ENCODE data around the gene M1AP.
A peak's percentile ranks its signal among the peaks of the same experiment; 100 is the strongest.

The M1AP gene

GRCh38 chr2:74676331-74676730 is 28.2 kb upstream of the M1AP start:
- no peak overlapping the region for H3K4me3 ChIP-seq (ENCODE audit: control insufficient read depth, low read depth, low read length)
- TF ChIP-seq CTCF (conservative IDR thresholded peaks at IDR 0.05; ENCODE audit: control insufficient read depth, insufficient read depth, low read depth, low read length), result no peak
- no peak for DNase-seq (ENCODE audit: low read depth)

DNA sequence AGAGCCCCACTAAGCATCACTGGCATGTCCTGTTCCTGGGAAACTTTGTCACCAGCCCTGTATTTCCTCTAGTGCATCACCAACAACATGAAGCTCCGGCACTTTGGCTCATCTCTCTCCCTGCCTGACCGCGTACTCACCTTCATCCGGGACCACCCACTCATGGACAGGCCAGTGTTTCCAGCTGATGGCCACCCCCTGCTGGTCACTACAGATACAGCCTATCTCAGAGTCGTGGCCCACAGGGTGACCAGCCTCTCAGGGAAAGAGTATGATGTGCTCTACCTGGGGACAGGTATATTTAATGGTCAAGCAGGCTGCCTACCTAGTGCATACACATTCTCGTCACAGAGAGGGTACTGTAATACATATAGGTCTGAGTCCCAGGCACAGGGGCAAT is 27.0 kb upstream of the M1AP start:
- no peak overlapping the region for H3K4me3 ChIP-seq (ENCODE audit: control insufficient read depth, low read depth, low read length)
- DNase-seq (ENCODE audit: low read depth), result no peak
- peak; percentile 11 for TF ChIP-seq CTCF (conservative IDR thresholded peaks at IDR 0.05; ENCODE audit: control insufficient read depth, insufficient read depth, low read depth, low read length)

DNA sequence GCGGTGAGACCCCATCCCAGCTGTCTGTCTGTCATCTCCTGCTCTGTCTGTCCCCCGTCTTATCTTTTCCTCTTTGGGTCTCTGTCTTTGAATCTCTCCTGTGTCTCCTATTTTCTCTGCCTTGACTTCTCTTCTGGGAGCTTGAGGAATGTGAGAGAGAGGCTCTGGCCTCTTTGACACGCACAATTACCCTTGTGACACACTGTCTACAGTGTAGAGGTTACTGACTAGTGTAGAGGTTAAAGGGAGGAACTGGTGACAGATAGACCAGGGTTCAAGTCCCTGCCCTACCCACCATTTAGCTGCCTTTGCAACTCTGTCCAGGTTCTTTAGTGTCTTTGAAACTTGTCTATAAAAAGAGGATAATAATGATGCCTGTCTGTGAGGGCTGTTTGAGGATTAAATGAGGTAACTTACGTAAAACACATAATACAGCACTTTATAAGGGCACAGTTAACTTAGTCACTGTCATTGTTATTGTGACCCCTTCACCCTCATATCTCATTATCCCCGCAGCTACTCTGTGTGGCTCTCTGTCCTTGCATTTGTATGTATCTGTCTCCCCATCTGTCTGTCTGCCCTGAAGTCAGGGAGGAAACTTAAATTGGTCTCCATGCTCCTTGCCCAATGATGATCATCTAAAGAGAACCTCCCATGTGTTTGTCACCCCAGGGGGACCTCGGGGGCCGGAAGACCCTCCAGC is 25.8 kb upstream of the M1AP start:
- no peak for DNase-seq (ENCODE audit: low read depth)
- TF ChIP-seq CTCF (conservative IDR thresholded peaks at IDR 0.05; ENCODE audit: control insufficient read depth, insufficient read depth, low read depth, low read length), result no peak
- H3K4me3 ChIP-seq (ENCODE audit: control insufficient read depth, low read depth, low read length), result no peak overlapping the region

GRCh38 chr2:74671479-74671878 is 23.3 kb upstream of the M1AP start:
- H3K4me3 ChIP-seq (ENCODE audit: control insufficient read depth, low read depth, low read length), result no peak overlapping the region
- DNase-seq (ENCODE audit: low read depth), result peak; percentile 80
- TF ChIP-seq CTCF (conservative IDR thresholded peaks at IDR 0.05; ENCODE audit: control insufficient read depth, insufficient read depth, low read depth, low read length), result no peak

- no peak overlapping the region for H3K4me3 ChIP-seq (ENCODE audit: control insufficient read depth, low read depth, low read length)
- DNase-seq (ENCODE audit: low read depth), result no peak
- no peak for TF ChIP-seq CTCF (conservative IDR thresholded peaks at IDR 0.05; ENCODE audit: control insufficient read depth, insufficient read depth, low read depth, low read length)
These were observed 22.1 kb upstream of the M1AP start for GRCh38 chr2:74670263-74670662.

- TF ChIP-seq CTCF (conservative IDR thresholded peaks at IDR 0.05; ENCODE audit: control insufficient read depth, insufficient read depth, low read depth, low read length), result no peak
- no peak overlapping the region for H3K4me3 ChIP-seq (ENCODE audit: control insufficient read depth, low read depth, low read length)
- no peak for DNase-seq (ENCODE audit: low read depth)
These were observed 20.0 kb upstream of the M1AP start for GRCh38 chr2:74668087-74668486.

- no peak for TF ChIP-seq CTCF (conservative IDR thresholded peaks at IDR 0.05; ENCODE audit: control insufficient read depth, insufficient read depth, low read depth, low read length)
- DNase-seq (ENCODE audit: low read depth), result no peak
- no peak overlapping the region for H3K4me3 ChIP-seq (ENCODE audit: control insufficient read depth, low read depth, low read length)
These were observed 11.3 kb upstream of the M1AP start for GRCh38 chr2:74659462-74659861.
